DLD1 (cell line): ENCODE results near the gene RFNG.

Experiments used
- in situ Hi-C: cut with HindIII; loops from 2 replicates; pipeline ENCODE4 v1.10.0; 2017; ENCODE audit warnings: low sequenced_read_pairs

Gene RFNG

GRCh38 chr17:82089723-82090548 lies 38.3 kb upstream of the RFNG start:
- in situ Hi-C loops, result no loop called here

- in situ Hi-C loops, result no loop called here
These were observed 37.5 kb upstream of the RFNG start for GRCh38 chr17:82088838-82089722.

GRCh38 chr17:82087961-82088837 lies 36.6 kb upstream of the RFNG start:
- in situ Hi-C loops, result no loop called here

GRCh38 chr17:82086941-82087906 lies 35.6 kb upstream of the RFNG start:
- in situ Hi-C loops, result no loop called here

- in situ Hi-C loops, result no loop called here
These were observed 34.5 kb upstream of the RFNG start for GRCh38 chr17:82085931-82086764.

GRCh38 chr17:82085031-82085861 lies 33.6 kb upstream of the RFNG start:
- in situ Hi-C loops, result no loop called here

GRCh38 chr17:82084373-82085030 lies 32.9 kb upstream of the RFNG start:
- in situ Hi-C loops, result no loop called here

- in situ Hi-C loops, result no loop called here
These were observed 32.1 kb upstream of the RFNG start for GRCh38 chr17:82083533-82084359.

- in situ Hi-C loops, result no loop called here
These were observed 31.4 kb upstream of the RFNG start for GRCh38 chr17:82083009-82083408.

- in situ Hi-C loops, result no loop called here
These were observed 30.8 kb upstream of the RFNG start for GRCh38 chr17:82082456-82082855.

GRCh38 chr17:82081966-82082365 lies 30.4 kb upstream of the RFNG start:
- in situ Hi-C loops, result no loop called here

GRCh38 chr17:82081546-82081945 lies 29.9 kb upstream of the RFNG start:
- in situ Hi-C loops, result no loop called here

- in situ Hi-C loops, result no loop called here
These were observed 29.3 kb upstream of the RFNG start for GRCh38 chr17:82080789-82081464.

GRCh38 chr17:82080048-82080788 lies 28.6 kb upstream of the RFNG start:
- in situ Hi-C loops, result no loop called here

GRCh38 chr17:82079001-82079677 lies 27.5 kb upstream of the RFNG start:
- in situ Hi-C loops, result no loop called here
